ENCODE data around the gene PRCP.

Gene PRCP

DNA sequence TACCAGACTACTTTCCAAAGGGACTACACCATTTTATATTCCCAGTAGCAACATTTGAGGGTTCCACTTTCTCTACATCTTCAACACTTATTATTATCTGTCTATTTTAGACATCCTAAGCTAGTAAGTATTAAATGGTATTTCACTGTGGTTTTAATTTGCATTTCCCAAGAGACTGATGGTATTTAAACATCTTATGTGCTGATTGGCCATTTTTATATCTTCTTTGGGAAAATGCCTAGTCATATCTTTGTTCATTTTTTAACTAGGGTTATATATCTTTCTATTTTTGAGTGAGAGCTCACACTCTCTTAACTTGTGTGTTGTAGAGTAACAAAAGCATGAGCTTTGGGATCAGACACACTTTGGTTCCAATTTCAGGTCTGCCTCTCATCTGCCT, 73.7 kb downstream of the PRCP start:
- DNase-seq, result no peak

GRCh38 chr11:82823647-82824619, 76.3 kb downstream of the PRCP start:
- peak; percentile 75 for DNase-seq

GRCh38 chr11:82818409-82819043, 81.7 kb downstream of the PRCP start:
- no peak for DNase-seq

DNA sequence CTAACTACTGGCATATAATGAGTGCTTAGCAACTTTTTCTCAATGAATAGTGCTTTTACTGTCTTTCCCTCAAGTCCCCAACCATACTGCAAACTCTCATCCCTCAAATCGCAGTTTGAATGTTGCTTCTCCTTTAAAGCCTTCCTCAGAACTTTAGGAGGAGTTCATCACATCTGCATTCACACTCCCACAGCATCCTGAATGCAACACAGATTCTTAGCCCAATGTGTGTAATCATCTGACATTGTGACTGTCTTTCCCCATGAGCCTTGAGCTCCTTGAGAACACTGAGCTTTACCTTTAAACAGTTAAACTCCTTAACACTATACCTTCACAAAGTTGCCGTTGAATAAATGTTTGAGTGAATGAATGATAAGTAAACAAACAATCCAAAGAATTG, 84.8 kb downstream of the PRCP start:
- no peak for DNase-seq

GRCh38 chr11:82814379-82814778, 85.9 kb downstream of the PRCP start:
- DNase-seq, result no peak

GRCh38 chr11:82811369-82811768, 88.9 kb downstream of the PRCP start:
- no peak for DNase-seq

DNA sequence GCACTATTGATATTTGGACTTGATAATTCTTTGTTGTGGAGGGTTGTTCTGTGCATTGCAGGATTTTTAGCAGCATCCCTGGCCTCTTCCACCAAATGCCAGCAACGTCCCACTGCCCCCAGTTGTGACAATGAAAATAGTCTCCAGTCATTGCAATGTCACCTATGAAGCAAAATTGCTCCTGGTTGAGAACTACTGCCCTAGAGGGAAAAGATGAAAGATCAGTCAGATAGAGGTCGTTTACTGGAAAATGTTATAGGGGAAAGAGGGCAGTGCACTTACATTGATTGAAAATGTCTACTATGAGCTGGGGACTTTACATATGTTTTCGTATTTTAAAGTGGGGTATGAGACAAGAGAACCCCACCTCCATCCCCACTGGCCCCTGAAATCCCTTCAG, 89.5 kb downstream of the PRCP start:
- no peak for DNase-seq

GRCh38 chr11:82810326-82810725, 89.9 kb downstream of the PRCP start:
- no peak for DNase-seq

GRCh38 chr11:82807646-82808045, 92.6 kb downstream of the PRCP start:
- no peak for DNase-seq

GRCh38 chr11:82802710-82803109, 97.5 kb downstream of the PRCP start:
- no peak for DNase-seq

DNA sequence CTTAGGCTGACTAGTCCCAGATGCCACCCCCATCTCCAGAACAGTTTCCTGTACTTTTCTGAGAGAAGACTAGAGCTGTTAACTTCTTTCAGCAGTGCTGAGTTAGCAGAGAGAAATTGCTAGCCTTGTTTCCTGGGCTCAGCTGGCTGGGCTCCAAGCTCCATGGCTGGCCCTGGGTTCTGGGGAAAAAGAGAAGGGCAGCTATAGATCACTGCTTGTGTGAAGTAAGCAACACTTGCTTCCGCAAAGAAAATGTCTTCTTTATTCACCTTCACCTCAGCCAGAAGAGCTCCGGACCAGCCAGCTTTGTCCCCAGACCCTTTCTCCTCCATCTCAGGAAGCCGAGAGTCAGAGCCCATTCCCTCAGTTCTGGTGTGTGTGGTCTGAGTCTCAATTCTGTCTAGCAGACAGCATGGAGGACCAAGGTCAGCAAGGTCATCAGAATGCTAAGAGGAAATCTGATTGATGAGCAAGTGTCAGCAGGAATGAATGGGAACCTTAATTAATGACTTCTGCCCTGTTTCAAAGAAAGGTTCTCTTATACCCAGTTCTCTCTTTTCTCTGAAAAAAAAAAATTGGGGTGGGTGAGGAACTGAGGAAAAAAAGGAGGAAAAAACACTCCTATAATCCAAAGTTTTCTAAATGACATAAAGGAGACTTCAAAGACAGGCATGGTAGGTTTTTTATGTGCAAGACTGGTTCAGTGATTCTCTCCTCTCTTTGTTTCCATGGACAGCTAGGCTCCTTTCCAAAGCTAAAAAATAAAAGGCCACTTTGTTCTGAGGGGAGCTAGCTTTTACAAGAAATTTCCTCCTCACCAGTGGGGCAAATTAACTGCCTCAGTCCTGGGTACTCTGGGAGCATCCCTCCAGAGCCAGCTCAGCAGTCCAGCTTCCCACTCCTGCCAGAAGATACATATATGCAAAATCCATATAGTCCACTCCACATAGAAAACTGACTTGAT, 103.0 kb downstream of the PRCP start:
- no peak for DNase-seq

- DNase-seq, result no peak
Measured at GRCh38 chr11:82794490-82794889, 105.7 kb downstream of the PRCP start.

DNA sequence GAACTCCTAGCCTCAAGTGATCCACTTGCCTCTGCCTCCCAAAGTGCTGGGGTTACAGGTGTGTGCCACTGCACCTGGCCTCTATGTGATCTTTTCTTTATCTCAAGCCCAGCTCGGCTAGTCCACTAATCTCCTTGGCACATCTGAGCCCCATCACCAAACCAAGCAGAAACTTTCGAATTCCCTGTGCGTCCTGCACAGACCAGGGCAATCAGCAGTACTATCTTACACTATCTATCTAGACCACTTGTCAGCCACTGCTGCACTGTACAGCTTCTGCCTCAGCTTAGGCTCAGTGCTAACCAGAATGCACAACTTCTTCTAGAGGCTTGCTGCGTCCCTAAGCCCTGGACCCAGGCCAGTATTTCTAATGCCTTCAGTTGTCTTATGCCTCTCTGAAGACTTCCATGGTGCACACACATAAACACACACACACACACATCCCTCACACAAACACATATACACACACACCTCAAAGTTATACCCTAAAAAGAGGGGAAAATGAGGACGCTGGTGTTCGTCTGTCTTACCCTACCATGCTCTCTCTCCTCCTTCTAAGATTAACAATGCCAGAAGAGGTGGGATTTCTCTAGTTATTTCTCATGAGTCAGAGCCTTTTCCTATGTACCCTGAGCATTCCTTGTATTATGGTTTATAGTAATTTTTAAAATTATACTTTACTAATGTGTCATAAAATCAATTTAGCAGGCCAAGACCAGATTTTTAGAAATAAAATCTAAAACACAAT, 107.2 kb downstream of the PRCP start:
- DNase-seq, result no peak

- DNase-seq, result no peak
Measured at GRCh38 chr11:82792319-82792718, 107.9 kb downstream of the PRCP start.

DNA sequence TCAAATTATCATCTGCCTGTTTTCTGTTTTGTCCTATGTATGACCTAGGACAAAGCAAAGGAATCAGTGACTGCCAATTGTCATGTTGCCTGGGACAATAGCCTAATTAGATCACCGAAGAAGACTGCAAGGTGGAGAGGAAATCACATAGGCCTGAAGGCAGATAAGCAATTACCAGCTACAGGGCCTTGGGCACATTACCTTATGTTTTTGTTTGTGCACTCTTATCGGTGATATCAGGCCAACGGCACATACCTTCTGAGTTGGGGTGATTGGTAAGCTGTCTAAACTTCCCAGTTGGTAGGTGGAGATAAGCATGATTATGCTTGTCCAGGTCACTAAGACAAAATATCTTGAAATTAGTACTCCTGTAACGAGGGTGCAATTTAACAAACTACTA, 108.5 kb downstream of the PRCP start:
- DNase-seq, result peak; percentile 34

GRCh38 chr11:82790723-82791484, 109.3 kb downstream of the PRCP start:
- peak; percentile 39 for DNase-seq

GRCh38 chr11:82787981-82788380, 112.2 kb downstream of the PRCP start:
- no peak for DNase-seq

DNA sequence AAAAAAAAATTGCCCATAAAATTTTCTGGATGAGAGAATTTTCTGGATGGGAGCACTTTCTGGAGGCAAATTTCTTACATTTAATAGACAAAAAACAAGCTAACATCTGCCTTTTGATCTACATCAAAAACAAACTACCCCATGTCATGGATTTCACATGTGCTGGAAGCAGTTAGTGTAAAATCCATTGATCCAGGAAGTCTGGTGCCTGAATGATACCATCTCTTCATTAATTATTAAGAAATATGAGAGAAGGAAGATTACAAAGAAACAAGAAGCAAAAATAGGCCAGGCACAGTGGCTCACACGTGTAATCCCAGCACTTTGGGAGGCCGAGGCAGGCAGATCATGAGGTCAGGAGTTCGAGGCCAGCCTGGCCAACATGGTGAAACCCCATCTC, 113.4 kb downstream of the PRCP start:
- no peak for DNase-seq

DNA sequence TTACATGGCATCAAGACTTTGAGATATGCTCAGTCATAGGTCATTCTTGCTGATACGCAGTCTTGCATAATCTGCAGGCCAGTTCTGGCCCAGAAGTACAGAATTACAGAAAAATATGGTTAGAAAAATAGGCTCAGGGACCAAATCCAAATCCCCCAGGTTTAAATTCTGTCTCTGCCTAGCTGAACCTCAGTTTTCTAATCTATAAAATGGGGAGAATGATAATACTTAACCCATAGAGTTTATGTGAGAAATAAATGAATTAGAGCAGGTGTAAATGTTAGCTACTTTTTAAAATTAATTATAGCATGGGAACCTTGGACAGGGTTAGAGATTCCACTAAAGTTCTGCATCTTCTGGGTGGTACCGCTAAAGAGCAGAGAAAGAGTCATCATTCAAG, 114.2 kb downstream of the PRCP start:
- no peak for DNase-seq

- DNase-seq, result no peak
Measured at GRCh38 chr11:82782825-82783374, 117.3 kb downstream of the PRCP start.

DNA sequence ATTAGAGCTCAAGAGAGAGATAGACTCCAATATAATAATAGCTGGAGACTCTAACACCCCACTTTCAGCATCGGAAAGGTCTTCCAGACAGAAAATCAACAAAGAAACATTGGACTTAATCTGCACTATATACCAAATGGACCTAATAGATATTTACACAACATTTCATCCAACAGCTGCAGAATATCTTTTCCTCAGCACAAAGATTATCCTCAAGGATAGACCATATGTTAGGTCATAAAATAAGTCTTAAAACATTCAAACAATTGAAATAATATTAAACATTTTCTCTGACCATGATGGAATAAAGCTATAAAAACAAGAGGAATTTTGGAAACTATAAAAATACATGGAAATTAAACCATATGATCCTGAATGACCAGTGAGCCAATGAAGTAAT, 121.5 kb downstream of the PRCP start:
- DNase-seq, result no peak

Data from COR-L47 (cell line).